Measurements from ENCODE around the gene TSPAN11.
"Not testable (repeated sequence)": the region's sequence is repeated elsewhere in the genome, so short reads cannot be mapped to it uniquely, and the experiment has no call there.

The TSPAN11 gene, protein sequence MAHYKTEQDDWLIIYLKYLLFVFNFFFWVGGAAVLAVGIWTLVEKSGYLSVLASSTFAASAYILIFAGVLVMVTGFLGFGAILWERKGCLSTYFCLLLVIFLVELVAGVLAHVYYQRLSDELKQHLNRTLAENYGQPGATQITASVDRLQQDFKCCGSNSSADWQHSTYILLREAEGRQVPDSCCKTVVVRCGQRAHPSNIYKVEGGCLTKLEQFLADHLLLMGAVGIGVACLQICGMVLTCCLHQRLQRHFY

GRCh38 chr12:30926243-30927221, at the start of gene TSPAN11:
TSS of gene TSPAN11 (plus strand) at chr12:30926748. CDS start at chr12:30953992, 27,244 bp downstream.
- no peak for DNase-seq

DNA sequence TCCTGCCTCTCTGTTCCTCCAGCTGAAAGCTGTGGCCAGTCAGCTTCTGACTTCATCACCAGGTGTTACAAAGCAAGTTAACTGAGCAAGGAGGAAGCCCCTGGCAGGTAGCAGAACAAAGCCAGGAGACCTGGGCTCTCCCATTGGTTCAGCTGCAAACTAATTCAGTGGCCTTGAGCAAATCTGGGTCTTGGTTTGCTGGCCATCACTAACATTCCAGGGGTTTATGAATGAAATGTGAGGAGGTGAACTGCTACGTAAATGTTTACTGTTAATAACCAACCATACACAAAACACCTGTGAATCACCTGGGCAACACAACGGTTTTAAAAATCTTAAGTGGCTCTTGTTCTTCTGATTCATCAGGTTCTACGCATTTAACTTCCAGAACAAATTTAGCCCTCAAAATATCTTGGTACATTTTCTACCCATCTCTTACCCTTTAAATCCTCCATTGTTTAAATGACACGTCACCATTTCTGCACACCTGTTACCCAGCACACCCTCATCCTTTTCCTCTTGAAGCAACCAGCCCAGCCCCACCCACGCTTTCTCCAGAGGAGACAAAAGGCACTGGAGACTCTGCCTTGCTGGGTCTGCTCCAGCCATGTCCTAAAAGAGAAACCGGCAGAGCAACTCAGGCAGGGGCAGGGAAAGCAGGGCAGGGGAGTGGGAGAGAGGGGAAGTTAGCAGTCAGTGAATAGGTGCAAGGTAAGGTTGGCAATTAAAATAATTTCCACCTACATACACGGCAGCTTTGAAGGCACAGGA, 49.3 kb upstream of the TSPAN11 start:
- no peak for DNase-seq

GRCh38 chr12:30878024-30878423, 48.5 kb upstream of the TSPAN11 start:
- DNase-seq, result no peak

GRCh38 chr12:30880061-30880460, 46.5 kb upstream of the TSPAN11 start:
- DNase-seq, result no peak

- DNase-seq, result no peak
These were observed 45.7 kb upstream of the TSPAN11 start for GRCh38 chr12:30880813-30881212.

- DNase-seq, result no peak
These were observed 43.8 kb upstream of the TSPAN11 start for GRCh38 chr12:30882706-30883105.

DNA sequence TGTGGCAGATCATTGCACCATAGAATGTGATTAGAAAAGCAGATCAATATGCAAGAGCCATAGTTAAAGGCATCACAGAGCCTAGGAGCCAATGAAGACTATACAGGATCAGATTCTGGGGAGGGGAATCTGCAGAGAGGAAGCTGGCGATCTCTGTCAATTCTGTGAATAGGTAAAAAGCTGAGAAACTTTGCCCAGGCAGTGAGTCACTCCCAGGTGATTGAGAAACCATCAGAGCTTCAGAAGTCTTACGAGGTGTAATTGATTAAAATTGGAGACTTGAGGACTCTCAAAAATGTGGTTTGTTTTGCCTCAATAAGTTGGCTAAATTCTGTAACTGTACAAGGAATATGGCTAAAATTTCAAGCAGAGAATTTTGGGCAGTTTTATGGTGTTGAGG, 41.7 kb upstream of the TSPAN11 start:
- no peak for DNase-seq

DNA sequence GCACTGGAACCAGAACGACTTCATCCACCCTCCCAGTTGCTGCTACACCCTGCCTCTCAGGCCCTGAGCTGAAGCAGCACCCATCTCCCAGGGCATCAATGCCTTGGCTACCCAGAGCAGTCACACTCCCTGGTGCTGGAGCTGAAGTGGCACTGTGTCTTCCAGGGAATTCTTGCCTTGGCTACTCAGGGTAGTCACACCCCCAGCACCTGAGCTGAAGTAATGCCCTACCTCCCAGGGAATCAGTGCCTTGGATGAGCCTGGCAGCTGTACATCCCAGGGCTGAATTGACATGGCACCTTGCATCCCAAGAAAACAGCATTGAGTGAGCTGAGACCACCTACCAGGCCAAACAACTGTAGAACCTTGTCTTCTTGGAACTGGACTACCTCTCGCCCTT, 41.2 kb upstream of the TSPAN11 start:
- no peak for DNase-seq

GRCh38 chr12:30887226-30887625, 39.3 kb upstream of the TSPAN11 start:
- no peak for DNase-seq

DNA sequence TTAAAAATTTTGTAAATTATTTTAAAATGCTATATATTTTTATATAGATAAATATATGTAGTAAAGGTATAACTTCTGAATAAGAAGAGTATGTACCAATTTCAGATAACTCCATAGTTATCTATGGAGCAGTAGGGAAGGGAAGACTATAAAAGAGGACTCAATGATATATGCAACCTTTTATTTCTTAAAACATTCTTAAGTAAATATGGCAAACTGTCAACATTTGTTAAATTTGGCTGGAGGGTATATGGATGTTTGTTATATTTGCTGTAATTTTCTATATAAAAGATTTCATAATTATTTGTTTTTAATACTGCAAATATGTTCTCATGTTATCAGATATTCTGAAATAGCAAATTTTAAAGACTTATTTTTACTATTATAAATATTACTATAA, 38.3 kb upstream of the TSPAN11 start:
- no peak for DNase-seq

- not testable (repeated sequence) for DNase-seq
These were observed 32.0 kb upstream of the TSPAN11 start for GRCh38 chr12:30894531-30894930.

GRCh38 chr12:30896461-30896860, 30.1 kb upstream of the TSPAN11 start:
- no peak for DNase-seq

DNA sequence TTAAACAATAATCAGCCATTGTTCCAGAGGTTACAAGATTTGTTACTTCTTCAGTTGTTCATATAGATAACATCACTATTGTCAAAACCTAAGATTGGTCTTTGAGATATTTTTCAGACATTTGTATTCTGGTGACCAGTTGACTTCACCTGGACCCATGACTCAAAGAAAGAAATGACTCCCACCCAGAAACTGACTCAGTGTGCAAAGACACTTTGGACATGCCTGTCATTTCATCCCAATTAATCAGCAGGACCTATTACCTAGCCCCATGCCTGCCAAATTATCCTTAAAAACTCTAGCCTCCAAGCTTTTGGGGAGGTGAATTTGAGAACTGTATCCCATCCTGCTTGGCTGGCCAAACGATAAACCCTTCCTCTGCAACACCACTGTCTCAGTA, 27.7 kb upstream of the TSPAN11 start:
- no peak for DNase-seq

GRCh38 chr12:30900351-30900750, 26.2 kb upstream of the TSPAN11 start:
- DNase-seq, result no peak

GRCh38 chr12:30902001-30902400, 24.5 kb upstream of the TSPAN11 start:
- no peak for DNase-seq

DNA sequence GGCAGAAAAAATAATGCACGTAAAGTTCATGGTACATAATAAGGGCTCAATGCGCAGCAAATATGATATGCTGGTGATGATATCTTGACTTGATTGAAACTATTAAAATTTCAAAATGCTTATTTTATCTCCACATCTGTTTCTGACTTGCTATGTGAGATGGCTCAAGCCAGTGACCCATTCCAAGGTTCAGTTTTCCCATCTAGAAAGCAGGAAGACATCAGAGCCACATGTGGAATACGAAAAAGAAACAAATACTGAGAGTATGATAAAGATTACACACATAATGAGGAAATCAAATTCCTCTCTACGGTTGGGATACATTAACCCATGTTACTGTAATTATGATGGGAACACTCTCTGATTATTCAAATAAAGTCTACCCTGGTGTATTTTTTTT, 24.0 kb upstream of the TSPAN11 start:
- DNase-seq, result no peak

DNA sequence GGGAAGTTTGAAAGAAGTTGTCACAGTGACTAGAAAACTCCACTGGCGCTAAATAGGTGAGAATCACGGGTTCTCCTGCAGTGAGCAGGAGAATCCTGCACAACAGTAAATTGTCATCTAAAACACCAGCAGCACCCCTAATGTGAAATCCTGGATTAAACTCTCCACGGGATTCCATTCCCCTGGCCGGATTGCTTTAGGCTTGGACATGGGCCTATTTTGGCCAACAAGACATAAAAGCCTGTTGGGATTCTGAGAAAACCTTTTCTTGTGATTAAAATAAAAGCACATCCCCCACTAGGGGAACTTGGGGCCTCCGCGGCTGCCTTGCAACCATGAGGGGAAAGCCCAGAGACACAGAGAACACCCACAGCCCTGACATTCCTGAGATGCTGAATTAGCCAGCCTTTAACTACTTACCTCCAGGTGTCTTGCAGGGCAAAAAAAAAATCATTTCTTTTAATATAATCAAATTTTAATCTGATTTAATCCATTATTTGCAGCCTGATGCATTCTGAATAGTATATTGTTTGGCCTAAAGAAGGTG, 21.0 kb upstream of the TSPAN11 start:
- no peak for DNase-seq

- no peak for DNase-seq
These were observed 18.3 kb upstream of the TSPAN11 start for GRCh38 chr12:30908076-30908721.

DNA sequence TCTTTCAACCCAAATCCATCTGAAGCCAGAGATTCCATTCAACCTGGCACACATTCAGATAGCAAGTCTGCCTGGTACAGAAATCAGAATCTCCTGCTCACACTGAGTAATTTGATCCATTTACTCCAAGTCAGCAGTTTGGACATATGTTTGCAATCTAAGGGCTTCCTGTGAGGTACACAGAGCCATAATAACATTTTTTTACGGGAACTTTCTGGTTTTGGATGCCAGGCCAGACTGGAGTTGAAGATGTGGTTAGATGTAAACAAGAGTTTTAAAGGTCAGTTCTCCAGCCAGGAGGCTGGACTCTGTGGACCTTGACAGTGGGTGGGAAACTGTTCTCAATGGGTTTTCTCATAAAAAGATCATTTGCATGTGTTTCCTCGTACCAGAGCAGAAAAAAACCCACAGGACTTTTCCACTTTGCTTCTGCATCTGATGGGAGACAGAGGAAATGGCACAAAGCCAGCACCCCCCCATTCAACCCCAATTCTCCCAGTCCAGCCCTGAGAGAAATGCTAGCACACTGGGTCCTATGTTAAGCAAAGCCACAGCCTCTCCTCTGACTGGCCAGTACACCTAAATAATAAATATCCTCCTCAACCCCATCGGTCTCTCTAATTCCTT, 17.7 kb upstream of the TSPAN11 start:
- DNase-seq, result no peak

DNA sequence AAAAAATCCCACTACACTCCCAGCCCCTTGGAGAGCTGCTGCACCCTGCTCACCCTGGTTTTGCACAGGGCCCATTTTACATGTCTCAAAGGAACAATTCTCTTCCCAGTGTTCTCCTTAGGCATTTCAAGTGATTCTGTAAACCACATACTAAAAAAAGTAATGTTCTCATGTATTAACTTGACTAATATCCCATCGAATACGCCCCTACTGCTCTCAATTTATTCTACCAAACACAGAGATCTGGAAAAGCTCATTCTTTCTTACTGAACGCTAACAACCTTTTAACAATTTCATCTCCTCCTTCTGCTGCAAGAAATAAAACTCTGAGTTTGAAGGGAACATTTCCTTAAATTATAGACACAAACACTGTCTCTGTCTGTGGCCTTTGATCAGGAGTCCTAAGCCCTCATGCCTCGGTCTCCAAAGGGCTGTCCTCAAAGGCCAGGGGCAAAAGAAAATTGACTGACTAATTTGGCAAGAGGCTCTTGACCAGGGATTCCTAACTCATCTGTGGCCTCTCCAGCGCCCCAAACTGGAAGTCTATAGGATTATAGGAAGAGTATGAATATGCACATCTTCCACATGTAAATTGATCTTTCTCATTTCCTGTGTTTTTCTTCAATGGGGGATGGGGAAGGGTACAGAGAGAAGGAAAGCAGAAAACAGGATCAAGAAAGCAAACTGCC, 17.1 kb upstream of the TSPAN11 start:
- DNase-seq, result no peak

- DNase-seq, result no peak
These were observed 16.6 kb upstream of the TSPAN11 start for GRCh38 chr12:30910038-30910350.

- no peak for DNase-seq
These were observed 15.3 kb upstream of the TSPAN11 start for GRCh38 chr12:30911207-30911606.
